LNCAP (cell line): Measurements from ENCODE around the gene ARMH4.

Experiments used
- CTCF ChIP-seq: fragments of 450-650 bp; IDR thresholded peaks from 2 replicates; pipeline ENCODE4 v1.5.1; 2017; ENCODE audit warnings: mild to moderate bottlenecking

Gene ARMH4

GRCh38 chr14:58078068-58078467, 73.9 kb downstream of the ARMH4 start:
- no peak for TF ChIP-seq CTCF

GRCh38 chr14:58077621-58078020, 74.4 kb downstream of the ARMH4 start:
- TF ChIP-seq CTCF, result no peak

GRCh38 chr14:58073516-58073915, 78.5 kb downstream of the ARMH4 start:
- no peak for TF ChIP-seq CTCF

- peak; percentile 77 for TF ChIP-seq CTCF
Observed at GRCh38 chr14:58072288-58073071, 79.5 kb downstream of the ARMH4 start.

- TF ChIP-seq CTCF, result no peak
Observed at GRCh38 chr14:58071341-58071740, 80.7 kb downstream of the ARMH4 start.

GRCh38 chr14:58068306-58068705, 83.7 kb downstream of the ARMH4 start:
- TF ChIP-seq CTCF, result no peak

- TF ChIP-seq CTCF, result no peak
Observed at GRCh38 chr14:58066115-58066514, 85.9 kb downstream of the ARMH4 start.

- TF ChIP-seq CTCF, result no peak
Observed at GRCh38 chr14:58061581-58061980, 90.4 kb downstream of the ARMH4 start.
